Stimulated activated CD4-positive, alpha-beta T cell treated with anti-CD3 and anti-CD28 coated beads, Interleukin-1b, Interleukin-23, amount 100 ng/mL, for 4 hours (primary cell): Measurements from ENCODE around the gene UBE2R2.
"Not testable (repeated sequence)": the region's sequence is repeated elsewhere in the genome, so short reads cannot be mapped to it uniquely, and the experiment has no call there.

Experiments
- DNase-seq, 2 donors: peaks; one replicate each; pipeline ENCODE4 v3.0.0-alpha.2; 2020; ENCODE audit warnings: low read depth in 2 of 2

UBE2R2 gene

GRCh38 chr9:33927694-33928093, 110.7 kb downstream of the UBE2R2 start:
- DNase-seq, result no peak

- no peak for DNase-seq
Measured at GRCh38 chr9:33931326-33931725, 114.4 kb downstream of the UBE2R2 start.

GRCh38 chr9:33932078-33932807, 115.3 kb downstream of the UBE2R2 start:
- no peak for DNase-seq

GRCh38 chr9:33934188-33934878, 117.4 kb downstream of the UBE2R2 start:
- no peak for DNase-seq

- no peak for DNase-seq
Measured at GRCh38 chr9:33939924-33940874, 123.2 kb downstream of the UBE2R2 start.

- no peak for DNase-seq
Measured at GRCh38 chr9:33942471-33943083, 125.6 kb downstream of the UBE2R2 start.

GRCh38 chr9:33943389-33943788, 126.4 kb downstream of the UBE2R2 start:
- no peak for DNase-seq

GRCh38 chr9:33946779-33947535, 130.0 kb downstream of the UBE2R2 start:
- DNase-seq, result no peak

- no peak for DNase-seq
Measured at GRCh38 chr9:33950371-33950770, 133.4 kb downstream of the UBE2R2 start.

- no peak for DNase-seq
Measured at GRCh38 chr9:33952066-33952465, 135.1 kb downstream of the UBE2R2 start.

- no peak for DNase-seq
Measured at GRCh38 chr9:33956544-33956943, 139.6 kb downstream of the UBE2R2 start.

- DNase-seq, result no peak
Measured at GRCh38 chr9:33959725-33960124, 142.8 kb downstream of the UBE2R2 start.

GRCh38 chr9:33962468-33962867, 145.5 kb downstream of the UBE2R2 start:
- not testable (repeated sequence) for DNase-seq

GRCh38 chr9:33964086-33964768, 147.3 kb downstream of the UBE2R2 start:
- no peak for DNase-seq
